RCC 7860 (cell line): ENCODE measurements around the gene DERA.
"Not testable (repeated sequence)": the region's sequence is repeated elsewhere in the genome, so short reads cannot be mapped to it uniquely, and the experiment has no call there.

Experiments
- DNase-seq: peaks from one replicate; pipeline ENCODE4 v3.0.0-alpha.2; 2015; ENCODE audit warnings: low spot score
- FAIRE-seq: peaks from 2 replicates; lab custom pipeline; 2012; peaks lifted over from hg19 to GRCh38; lab: Jason Lieb, UNC

Gene DERA

DNA sequence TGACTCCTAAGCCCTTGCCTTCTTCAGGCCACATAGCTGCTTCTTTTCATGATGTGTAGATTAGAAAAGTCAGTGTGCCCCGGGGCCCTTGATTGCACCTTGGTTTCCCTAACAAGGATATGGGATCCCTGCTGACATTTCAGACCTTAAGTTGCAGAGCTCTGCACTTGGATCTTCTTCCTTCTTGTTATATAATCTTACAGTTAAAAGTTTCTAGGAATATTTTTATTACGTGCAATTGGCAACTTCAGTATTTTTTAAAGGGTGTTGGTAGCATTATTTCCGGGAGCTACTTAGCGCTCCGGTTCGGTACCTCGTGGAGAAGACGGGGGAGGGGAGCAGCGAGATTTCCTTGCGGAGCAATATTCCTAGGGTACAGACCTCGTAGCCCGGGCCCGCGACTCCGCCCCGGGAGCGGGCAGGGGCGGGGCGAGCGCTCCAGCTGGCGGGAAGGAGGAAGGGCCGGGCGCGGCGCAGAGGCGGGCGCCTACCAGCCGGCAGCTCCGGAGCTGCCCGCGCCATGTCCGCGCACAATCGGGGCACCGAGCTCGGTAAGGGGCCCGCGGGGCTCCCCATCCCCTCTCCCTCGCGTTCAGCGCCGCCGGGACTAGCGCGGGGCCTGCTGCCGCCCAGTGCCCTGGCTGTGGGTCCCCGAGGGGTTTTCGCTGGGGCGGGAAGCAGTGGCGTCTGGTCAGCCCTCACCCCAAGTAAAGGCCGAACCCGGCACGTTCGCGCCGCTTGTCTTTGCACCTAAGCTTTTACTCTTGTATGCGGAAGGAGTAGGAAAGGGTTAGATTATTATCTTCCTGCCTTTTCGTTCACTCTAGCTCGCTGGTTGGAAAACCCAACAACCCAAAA is at the start of gene DERA:
TSS of gene DERA (plus strand) at position 469 of the 858 bp plus-strand sequence. CDS start at position 521, 52 bp downstream.
- DNase-seq: peak; percentile 59
- FAIRE-seq: no peak

DNA sequence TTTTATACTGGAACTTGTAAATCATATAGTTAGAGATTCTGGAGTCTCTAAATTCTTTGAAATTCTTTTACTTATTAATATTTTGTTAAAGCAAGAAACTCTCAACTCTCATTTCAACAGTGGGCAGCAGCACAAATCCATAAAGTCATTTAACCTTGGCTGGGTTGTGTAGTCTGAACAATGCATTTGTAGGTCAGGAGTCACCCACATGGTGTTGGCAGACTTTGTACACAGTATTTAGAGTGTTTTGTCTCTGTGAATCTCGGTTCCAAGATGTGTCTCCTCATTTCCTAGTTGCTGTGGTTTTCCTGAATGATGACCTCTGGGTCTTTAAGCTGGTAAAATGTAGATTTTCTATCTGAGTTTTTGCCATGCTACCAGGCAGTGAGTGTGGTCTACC is 49.7 kb upstream of the DERA start:
- FAIRE-seq: no peak
- DNase-seq: no peak

DNA sequence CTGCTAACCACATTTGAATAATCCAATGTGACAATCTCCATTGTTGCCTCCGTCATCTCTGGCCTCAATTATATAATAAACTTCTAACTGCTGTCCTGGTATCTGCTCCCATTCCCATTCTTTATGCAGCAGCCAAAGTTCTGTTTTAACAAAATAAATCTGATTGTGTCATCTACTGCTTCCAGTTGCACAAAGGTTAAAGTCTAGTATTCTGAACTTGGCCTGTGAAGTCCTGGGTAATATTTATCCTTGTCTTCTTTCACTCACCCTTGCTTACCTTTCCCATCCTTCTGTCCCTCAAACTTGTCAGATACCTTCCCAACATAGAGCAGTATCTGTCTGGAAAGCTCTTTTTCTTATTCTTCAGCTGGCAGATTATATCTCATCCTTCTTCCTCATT is 48.3 kb upstream of the DERA start:
- no peak for FAIRE-seq

DNA sequence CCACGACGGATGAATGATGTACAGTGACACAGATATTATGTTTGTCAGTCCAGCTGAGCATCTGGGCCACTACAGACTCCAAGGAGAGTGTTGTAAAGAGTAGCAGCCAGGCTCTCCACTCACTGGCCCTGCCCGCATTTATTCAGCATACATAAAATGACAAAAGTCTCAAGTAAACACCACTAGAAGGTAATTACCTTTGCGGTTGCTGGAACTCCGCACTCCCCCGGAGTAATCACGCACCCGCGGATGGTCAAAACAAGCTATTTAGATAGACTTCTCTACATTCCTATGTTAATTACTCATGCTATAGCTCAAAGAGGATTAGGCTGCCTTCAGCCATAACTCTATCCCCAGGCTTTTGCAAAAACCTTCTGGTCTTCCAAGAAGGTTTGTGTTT is 47.8 kb upstream of the DERA start:
- no peak for DNase-seq
- no peak for FAIRE-seq

More for the DNA sequence above, 48.3 kb upstream of the DERA start:
- no peak for DNase-seq

DNA sequence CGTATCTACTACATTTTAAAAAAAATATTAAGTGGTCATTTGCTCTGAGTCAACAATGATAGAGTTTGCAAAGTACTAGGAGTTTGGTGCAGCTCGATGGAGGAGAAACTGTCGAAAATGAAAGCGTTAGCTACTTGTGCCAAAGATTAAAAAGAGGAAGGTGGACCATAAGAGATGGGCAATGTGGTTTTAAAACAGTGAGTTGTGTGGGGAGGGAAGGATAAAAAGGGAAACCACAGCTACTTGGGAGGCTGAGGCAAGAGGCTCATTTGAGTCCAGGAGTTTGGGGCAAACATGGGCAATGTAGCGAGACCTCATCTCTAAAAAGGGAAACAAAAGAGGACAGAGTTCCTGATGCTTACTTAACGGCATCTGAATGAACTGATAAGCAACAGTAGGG is 47.1 kb upstream of the DERA start:
- FAIRE-seq (no peak), DNase-seq (no peak)

DNA sequence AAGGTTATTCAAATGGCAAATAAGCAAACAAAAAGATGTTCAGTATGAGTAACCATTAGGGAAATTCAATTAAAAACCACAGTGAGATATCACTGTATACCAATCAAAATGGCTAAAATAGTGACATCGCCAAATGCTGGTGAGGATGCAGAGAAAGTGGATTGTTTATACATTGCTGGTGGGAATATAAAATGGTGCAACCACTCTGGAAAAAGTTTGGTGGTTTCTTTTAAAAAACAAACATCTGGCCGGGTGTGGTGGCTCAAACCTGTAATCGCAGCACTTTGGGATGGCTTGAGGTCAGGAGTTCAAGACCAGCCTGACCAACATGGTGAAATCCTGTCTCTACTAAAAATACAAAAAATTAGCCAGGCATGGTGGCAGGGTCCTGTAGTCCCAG is 42.9 kb upstream of the DERA start:
- no peak for FAIRE-seq
- no peak for DNase-seq

DNA sequence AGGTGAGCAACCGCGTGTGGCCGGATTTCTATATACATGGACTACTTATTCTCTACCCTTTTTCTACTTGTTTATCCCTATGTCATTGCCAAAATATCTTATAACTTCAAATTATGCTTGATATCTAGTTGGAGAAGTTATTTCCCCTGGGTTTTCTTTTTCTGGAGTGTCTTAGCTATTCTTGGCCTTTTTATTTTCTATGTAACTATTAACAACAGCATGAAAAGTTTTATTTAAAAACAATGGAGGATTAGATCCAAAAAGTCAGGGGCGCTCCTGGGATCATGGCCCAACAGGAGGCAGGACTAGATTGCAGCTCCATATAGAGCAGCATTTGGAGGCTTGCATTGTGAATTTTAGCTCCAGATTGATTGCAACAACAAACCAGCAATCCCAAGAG is 37.6 kb upstream of the DERA start:
- FAIRE-seq: no peak
- no peak for DNase-seq

DNA sequence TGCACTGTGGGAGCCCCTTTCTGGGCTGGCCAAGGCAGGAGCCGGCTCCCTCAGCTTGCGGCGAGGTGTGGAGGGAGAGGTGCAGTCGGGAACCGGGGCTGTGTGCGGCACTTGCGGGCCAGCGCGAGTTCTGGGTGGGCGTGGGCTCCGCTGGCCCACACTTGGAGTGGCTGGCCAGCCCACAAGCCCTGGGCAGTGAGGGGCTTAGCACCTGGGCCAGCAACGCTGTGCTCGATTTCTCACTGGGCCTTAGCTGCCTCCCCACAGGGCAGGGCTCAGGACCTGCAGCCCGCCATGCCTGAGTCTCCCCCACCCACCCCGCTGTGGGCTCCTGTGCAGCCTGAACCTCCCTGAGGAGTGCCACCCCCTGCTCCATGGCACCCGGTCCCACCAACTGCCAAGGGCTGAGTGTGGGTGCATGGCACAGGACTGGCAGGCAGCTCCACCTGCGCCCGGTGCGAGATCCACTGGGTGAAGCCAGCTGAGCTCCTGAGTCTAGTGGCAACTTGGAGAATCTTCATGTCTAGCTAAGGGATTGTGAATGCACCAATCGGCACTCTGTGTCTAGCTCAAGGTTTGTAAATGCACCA is 36.5 kb upstream of the DERA start:
- not testable (repeated sequence) for FAIRE-seq, DNase-seq

DNA sequence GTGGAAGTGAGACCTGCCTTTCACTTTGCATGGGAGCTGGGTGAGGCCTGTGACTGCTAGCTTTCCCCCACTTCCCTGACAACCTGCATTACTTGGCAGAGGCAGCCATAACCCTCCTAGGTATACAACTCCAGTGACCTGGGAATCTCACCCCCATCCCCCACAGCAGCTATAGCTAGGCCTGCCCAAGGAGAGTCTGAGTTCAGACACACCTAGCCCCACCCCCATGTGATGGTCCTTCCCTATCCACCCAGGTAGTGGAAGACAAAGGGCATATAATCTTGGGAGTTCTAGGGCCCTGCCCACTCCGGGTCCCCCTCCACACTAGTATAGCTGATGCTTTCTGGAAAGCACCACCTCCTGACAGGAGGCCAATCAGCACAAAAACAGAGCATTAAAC is 35.3 kb upstream of the DERA start:
- FAIRE-seq (no peak), DNase-seq (no peak)

DNA sequence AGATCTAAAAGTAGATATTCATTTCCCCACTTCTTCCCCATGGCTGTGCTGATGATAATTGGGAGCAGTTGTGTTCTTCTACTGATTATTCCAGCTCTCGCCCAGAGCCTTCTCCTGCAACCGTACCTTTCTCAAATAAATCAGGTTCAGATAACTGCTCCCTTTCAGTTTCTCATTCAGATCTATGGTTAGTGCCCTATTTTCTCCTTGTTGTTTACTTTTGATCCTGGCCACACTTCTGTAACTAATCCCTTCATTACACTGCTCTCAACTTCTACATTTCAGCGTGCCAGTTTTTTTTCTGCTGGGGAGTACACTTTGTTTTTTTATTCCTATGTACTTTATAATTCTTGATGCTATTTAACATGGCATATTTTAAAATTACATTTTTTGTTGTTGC is 31.7 kb upstream of the DERA start:
- FAIRE-seq: no peak
- no peak for DNase-seq

DNA sequence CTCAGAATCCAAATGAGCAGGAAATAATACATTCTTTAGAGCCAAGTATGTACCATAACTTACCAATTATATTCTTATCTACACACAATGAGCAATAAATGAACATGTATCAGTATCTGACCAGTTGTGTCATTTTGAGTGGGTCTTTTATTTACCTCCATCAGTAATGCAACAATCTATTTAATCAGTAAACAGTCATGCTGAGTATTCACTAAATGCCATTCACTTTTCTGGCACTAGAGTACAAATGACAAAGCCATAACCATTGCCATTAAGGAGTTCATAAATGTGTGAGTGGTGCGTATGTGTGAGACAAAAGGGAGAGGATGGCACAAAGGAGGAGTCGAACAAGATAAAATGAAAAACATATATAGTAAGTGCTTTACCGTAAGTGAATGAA is 30.4 kb upstream of the DERA start:
- DNase-seq (no peak), FAIRE-seq (no peak)

DNA sequence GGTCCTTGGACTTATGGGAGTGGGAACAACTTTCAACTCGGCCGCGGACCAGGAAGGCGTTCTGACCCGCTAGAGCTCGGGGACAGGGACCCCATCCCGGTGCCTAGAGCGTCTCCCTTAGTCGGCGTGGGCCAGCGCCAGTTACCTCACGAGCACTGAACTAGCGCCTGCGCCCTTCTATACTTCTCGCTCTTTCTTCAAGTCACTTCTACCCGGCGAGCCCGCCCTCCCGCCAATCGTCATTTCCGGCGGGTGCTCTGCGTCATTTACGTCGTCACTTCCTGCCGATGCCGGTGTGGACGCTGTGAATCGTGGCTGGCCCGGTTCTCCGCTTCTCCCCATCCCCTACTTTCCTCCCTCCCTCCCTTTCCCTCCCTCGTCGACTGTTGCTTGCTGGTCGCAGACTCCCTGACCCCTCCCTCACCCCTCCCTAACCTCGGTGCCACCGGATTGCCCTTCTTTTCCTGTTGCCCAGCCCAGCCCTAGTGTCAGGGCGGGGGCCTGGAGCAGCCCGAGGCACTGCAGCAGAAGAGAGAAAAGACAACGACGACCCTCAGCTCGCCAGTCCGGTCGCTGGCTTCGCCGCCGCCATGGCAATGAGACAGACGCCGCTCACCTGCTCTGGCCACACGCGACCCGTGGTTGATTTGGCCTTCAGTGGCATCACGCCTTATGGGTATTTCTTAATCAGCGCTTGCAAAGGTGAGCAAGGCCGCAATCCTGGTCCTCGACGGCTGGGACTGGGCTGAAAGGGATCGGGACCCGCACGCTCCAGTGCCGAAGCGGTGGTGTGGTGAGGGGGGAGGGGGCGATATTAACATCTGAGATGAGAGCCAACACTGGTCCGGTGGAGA is 28.8 kb upstream of the DERA start, which contains the start of gene STRAP:
TSS of gene STRAP (plus strand) at position 270 of the 854 bp plus-strand sequence. CDS start at position 591, 321 bp downstream.
- FAIRE-seq (peak; percentile 75), DNase-seq (peak; percentile 91)

DNA sequence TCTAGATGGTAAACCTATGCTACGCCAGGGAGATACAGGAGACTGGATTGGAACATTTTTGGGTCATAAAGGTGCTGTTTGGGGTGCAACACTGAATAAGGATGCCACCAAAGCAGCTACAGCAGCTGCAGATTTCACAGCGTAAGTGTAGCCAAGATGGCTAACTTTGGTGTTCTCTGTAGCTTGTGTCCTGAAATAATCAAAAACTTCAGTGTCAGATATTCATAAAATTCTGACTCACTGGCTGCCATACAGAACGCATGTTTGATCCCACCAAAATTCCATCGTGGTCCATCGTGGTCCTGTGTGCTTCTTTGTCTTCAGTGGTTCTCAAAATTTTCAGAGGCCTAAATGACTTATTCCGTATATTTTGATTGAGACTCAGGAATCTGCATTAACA is 27.6 kb upstream of the DERA start:
- DNase-seq (no peak), FAIRE-seq (no peak)

DNA sequence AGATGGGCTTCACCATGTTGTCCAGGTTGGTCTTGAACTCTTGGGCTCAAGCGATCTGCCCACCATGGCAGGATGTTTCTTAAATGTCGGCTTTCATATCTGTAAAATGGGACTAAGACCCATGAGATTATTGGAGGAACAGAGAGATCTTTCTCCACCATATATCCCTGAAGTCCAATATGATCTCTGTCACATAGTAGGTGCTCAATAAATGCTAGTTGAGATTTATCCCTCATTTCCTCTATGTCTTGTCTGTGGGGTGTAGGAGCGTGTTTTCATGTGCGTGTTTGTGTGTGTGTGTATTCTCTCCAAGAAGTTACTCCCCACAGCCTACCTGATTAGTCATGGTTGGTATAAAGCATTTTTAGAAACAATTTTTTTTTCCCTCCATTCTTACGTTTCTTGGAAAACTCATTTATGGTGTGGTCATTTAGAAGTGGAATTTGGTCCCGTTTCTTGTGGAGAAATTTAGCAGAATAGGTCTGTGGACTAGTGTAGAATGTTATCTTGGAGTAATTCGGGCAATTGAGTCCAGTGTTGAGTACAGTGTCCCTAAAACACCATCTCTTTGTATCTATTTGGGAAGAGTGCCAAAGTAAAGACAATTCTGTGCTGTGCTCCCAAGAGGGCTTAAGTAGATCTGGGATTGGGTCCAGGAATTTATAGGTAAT is 24.6 kb upstream of the DERA start:
- no peak for FAIRE-seq
- DNase-seq: no peak

DNA sequence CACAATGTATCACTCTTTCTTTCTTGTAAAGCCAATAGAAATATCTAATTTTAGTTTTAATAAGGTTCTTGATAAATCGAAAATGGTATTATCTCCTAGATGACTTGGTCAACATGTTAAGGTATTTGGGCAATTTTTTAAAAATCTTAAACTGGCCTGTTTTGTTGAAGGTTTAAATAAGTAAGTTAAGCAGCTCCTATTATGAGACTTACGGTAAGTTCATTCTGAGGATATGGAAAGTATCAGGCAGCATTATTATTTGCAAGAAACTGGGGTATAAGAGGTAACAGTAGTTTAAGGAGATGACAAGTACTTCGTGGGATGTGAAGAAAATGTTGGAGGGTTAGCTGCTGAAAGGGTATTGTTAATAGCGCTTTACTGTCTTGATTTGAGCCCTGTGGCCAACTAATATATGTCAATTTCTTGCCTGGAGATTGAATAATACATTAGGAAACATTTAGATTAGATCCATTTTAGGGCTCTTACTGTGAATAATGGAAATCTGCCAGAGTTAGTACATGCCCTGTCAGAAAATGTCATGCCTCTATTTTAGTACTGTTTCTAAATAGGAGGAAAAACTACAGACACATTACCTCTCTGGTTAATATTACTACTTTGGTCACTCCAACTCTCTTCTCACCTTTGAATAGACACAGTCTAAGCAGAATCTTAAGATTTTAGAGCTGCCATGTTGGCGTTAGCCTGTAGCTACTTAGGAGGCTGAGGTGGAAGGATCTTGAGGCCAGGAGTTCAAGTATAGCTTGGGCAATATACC is 23.9 kb upstream of the DERA start:
- no peak for DNase-seq
- FAIRE-seq: peak; percentile 5

DNA sequence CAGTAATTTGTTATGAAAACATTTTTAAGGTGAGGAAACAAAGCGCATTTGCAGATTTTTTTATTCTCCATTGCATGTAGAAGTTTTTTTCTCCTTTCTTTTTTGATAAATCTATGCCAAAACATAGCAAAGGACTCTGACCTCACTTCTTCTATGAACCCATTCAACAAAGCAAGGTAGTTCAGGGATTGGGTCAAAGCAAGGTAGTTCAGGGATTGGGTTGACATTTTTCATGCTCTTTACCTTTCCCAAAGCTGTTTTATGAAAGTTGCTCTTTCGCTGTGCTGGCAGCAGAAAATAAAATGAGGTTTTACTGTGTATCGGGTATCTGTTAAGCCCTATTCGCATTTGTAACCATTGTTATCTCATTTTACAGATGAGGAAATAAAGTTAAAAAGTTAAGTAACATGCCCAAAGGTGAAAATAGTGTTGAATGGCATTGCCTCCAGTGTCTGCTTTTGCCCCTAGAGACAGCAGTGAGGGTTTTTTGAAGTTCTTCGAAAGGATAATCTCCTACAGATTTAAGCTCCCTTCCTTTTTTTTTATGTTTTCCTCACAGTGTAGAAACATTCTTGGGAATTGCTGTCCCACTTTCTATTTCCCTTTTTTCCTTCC is 18.4 kb upstream of the DERA start:
- FAIRE-seq (no peak), DNase-seq (no peak)

DNA sequence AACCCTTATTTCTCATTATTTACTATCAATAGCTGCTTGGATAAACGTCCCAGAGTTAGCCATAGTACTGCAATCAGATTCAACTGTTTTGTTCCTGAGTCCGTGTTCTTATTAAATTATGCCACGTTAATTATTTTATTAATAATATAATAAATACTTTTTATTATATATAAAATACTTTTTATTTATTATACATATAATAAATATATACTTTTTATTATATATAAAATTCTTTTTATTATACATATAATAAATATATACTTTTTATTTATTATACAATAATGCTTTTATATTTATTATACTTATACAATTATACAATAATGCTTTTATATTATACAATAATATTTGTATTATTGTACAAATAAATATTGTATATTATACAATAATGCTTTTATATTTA is 17.9 kb upstream of the DERA start:
- FAIRE-seq (peak; percentile 97), DNase-seq (no peak)

DNA sequence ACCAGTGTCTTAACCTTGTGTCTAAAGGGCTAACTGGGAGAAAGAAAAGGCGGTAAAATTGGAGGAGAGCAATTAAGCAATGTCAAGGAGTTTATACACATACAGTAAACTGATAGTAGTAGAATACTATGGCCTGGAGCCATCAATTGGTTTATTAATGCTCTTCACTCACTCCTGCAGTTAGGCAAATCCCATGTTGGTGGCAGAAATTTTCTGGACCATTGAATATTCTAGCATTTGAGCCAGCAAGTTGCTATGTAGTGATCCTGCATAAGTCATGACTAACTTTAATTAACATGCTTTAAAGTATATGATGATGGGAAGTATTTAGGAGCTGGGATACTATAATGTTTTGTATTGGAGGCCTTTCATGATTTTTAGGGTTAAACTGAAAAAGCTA is 14.3 kb upstream of the DERA start:
- no peak for FAIRE-seq
- no peak for DNase-seq

DNA sequence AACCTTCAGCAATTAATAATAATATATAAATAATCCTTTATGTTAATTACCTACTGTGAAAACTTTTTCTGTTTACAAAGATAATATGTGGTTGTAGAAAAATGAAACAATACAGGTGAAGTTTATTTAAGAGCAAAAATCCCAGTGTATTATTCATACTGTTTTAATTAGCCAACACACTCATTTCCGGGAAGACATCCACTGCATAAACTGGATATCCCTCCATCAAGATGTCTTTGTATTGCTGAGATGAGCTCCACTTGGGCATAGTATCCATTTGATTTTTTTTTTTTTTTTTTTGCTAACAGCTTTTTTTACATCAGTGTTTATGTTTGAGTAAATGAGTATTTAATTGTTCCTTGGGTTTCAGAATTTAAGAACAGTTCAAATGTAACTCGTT is 13.7 kb upstream of the DERA start:
- no peak for FAIRE-seq
- no peak for DNase-seq
